HG02884 (cell line): ENCODE measurements around the gene CRTAC1.

Experiments
- ATAC-seq: cut with Tn5 transposase; IDR thresholded peaks from one replicate; pipeline ENCODE4 v1.9.1; 2021; ENCODE audit warnings: mild to moderate bottlenecking, moderate library complexity; ENCODE audit not compliant: unreplicated experiment

CRTAC1 gene

GRCh38 chr10:97818572-97818971 lies 211.8 kb downstream of the CRTAC1 start:
- no peak for ATAC-seq

GRCh38 chr10:97816609-97817008 lies 213.8 kb downstream of the CRTAC1 start:
- ATAC-seq: no peak
